ENCODE results near the gene IAPP.
"Not testable (repeated sequence)": the region's sequence is repeated elsewhere in the genome, so short reads cannot be mapped to it uniquely, and the experiment has no call there.

Gene IAPP

GRCh38 chr12:21372602-21373001, at the start of gene IAPP:
TSS of gene IAPP (plus strand) at chr12:21372902. CDS start at chr12:21373352, 450 bp downstream.
- DNase-seq, result no peak

GRCh38 chr12:21323736-21324135, 49.0 kb upstream of the IAPP start:
- no peak for DNase-seq

- DNase-seq, result no peak
Measured at GRCh38 chr12:21324551-21324950, 48.2 kb upstream of the IAPP start.

GRCh38 chr12:21328578-21328977, 44.1 kb upstream of the IAPP start:
- no peak for DNase-seq

- DNase-seq, result no peak
Measured at GRCh38 chr12:21330682-21331253, 41.9 kb upstream of the IAPP start.

GRCh38 chr12:21334771-21335325, 37.9 kb upstream of the IAPP start, which contains the start of gene SLCO1A2:
TSS of gene SLCO1A2 (minus strand) at chr12:21334917. CDS start at chr12:21334647, 270 bp downstream.
- DNase-seq, result no peak

GRCh38 chr12:21336656-21337055, 36.0 kb upstream of the IAPP start:
- DNase-seq, result no peak

- DNase-seq, result no peak
Measured at GRCh38 chr12:21337453-21337852, 35.2 kb upstream of the IAPP start.

- DNase-seq, result no peak
Measured at GRCh38 chr12:21337959-21338744, 34.5 kb upstream of the IAPP start.

GRCh38 chr12:21339921-21340320, 32.8 kb upstream of the IAPP start:
- no peak for DNase-seq

- no peak for DNase-seq
Measured at GRCh38 chr12:21340403-21340802, 32.3 kb upstream of the IAPP start.

- no peak for DNase-seq
Measured at GRCh38 chr12:21341769-21342168, 30.9 kb upstream of the IAPP start.

- no peak for DNase-seq
Measured at GRCh38 chr12:21343636-21344035, 29.1 kb upstream of the IAPP start.

GRCh38 chr12:21346542-21347205, 26.0 kb upstream of the IAPP start:
- DNase-seq, result no peak

- no peak for DNase-seq
Measured at GRCh38 chr12:21350975-21351374, 21.7 kb upstream of the IAPP start.

- DNase-seq, result no peak
Measured at GRCh38 chr12:21353487-21353886, 19.2 kb upstream of the IAPP start.

GRCh38 chr12:21353948-21354347, 18.8 kb upstream of the IAPP start:
- no peak for DNase-seq

- DNase-seq, result no peak
Measured at GRCh38 chr12:21354641-21355040, 18.1 kb upstream of the IAPP start.

GRCh38 chr12:21360632-21361031, 12.1 kb upstream of the IAPP start:
- not testable (repeated sequence) for DNase-seq

- DNase-seq, result no peak
Measured at GRCh38 chr12:21369141-21369980, 3.3 kb upstream of the IAPP start.

GRCh38 chr12:21370845-21371449, 1.8 kb upstream of the IAPP start:
- DNase-seq, result no peak

- DNase-seq, result no peak
Measured at GRCh38 chr12:21379218-21379617, 6.5 kb downstream of the IAPP start.
